ENCODE measurements around the gene BHLHE23. TPM values are rescaled to one million over a fixed set of nuclear protein-coding genes. Genes with fewer than 3 reads are reported as not detected.

Gene BHLHE23
- polyA plus RNA-seq, 4 donors, result not detected

DNA sequence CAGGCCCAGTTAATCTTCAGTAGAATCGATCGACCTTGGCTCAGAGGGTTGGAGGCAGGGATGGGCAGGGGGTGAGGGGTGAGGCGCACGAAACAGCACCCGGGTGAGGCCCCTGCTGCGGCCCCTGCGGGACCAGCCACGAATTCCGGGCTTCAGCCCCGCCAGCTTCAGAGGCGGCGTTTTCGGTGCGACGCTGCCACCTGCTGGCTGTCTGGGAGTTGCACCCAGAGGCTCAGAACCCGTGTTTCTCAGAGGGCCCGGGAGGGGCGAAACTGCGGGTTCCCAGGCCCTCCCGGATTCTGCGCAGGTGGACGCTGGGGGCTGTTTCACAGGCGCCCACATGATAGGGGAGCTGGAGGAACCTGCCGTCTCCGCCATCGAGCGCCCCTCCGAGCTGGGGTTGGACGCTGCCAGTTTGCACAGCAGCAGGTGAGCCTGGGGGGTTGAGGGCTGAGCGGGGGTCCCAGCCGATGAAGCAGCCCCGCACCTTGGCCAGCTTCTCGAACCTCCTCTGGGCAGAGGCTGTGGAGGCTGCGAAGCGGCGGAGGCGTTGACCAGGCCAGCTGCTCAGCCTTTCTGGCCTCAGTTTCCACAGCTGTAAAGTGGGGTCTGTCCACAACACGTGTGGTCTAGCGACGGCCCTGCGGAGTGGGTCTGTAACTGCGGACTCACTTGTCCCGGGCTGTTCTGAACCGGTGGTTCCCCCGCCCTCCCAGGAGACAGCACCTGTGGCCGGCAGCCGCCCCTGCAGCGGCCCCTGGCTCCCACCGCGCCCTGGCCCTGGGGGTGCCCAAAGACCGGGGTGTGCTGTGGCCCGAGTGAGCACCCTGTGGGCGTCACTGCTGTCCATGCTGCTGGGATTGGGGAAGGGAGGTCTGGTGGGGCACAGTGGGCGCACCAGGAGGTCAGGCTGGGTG, 2.5 kb upstream of the BHLHE23 start:
- H3K27ac ChIP-seq (ENCODE audit: low read depth in 1 of 3, low read length in 2 of 3), result peak overlapping the region in 1 of 3 donors; percentile 6
- WGBS, 3 donors, result 7 to 10% (median 8%) methylated on average over 51 to 54 of the region's 54 CpGs
- peak overlapping the region in 1 of 3 donors; percentile 3 for H3K4me3 ChIP-seq (ENCODE audit: low read depth in 1 of 3, low read length in 3 of 3)
- H3K36me3 ChIP-seq (ENCODE audit: control insufficient read depth in 3 of 3, insufficient read depth in 2 of 3, low read depth in 1 of 3, low read length in 3 of 3), result no peaks in the 10 kb centered on the region
- H3K9me3 ChIP-seq (ENCODE audit: control insufficient read depth in 2 of 2, insufficient read depth in 1 of 2, low read depth in 1 of 2, low read length in 1 of 2), result peaks cover 0 to 5% of the 10 kb centered on the region in 2 donors
- peaks cover 0 to 8% (median 0%) of the 10 kb centered on the region in 3 donors for H3K4me1 ChIP-seq (ENCODE audit: control insufficient read depth in 3 of 3, insufficient read depth in 2 of 3, low read depth in 1 of 3, low read length in 2 of 3)
- peak; percentile 60 to 81 for DNase-seq
- no peak for FAIRE-seq
- H3K27me3 ChIP-seq (ENCODE audit: control insufficient read depth in 3 of 3, insufficient read depth in 3 of 3, low read length in 3 of 3), result peaks cover 36 to 89% (median 45%) of the 10 kb centered on the region in 3 donors

DNA sequence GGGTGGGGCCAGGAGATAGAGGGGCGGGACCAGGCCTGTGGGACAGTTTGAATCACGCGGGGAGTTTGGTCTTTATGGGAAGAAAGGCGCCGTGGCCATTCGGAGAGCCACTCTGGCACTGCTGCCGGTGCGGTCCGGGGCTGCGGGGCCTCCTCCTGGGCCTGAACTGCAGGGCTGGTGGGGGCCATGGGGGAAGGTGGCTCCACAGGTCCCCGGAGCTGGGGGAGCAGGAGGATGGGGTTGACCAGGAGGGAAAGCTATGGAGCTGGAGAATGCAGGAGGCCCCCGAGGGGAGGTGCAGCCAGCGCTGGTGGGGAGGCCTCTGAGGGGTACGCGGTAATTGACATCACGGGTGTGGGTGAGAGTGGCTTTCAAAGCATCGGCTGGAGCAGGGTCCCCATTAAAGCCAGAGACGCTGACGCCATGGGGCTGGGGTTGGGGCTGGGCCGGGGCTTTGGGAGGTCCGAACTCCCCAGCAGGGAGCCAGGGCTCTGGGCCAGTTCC, 1.8 kb upstream of the BHLHE23 start:
- 10 to 15% (median 14%) methylated on average over 20 to 21 of the region's 21 CpGs for whole genome bisulfite sequencing, 3 donors
- H3K4me3 ChIP-seq (ENCODE audit: low read depth in 1 of 3, low read length in 3 of 3), result no peak overlapping the region
- no peaks in the 10 kb centered on the region for H3K36me3 ChIP-seq (ENCODE audit: control insufficient read depth in 3 of 3, insufficient read depth in 2 of 3, low read depth in 1 of 3, low read length in 3 of 3)
- no peak for FAIRE-seq
- H3K9me3 ChIP-seq (ENCODE audit: control insufficient read depth in 2 of 2, insufficient read depth in 1 of 2, low read depth in 1 of 2, low read length in 1 of 2), result peaks cover 0 to 8% of the 10 kb centered on the region in 2 donors
- H3K4me1 ChIP-seq (ENCODE audit: control insufficient read depth in 3 of 3, insufficient read depth in 2 of 3, low read depth in 1 of 3, low read length in 2 of 3), result peaks cover 0 to 8% (median 0%) of the 10 kb centered on the region in 3 donors
- peaks cover 39 to 89% (median 48%) of the 10 kb centered on the region in 3 donors for H3K27me3 ChIP-seq (ENCODE audit: control insufficient read depth in 3 of 3, insufficient read depth in 3 of 3, low read length in 3 of 3)
- no peak for DNase-seq
- H3K27ac ChIP-seq (ENCODE audit: low read depth in 1 of 3, low read length in 2 of 3), result no peak overlapping the region

DNA sequence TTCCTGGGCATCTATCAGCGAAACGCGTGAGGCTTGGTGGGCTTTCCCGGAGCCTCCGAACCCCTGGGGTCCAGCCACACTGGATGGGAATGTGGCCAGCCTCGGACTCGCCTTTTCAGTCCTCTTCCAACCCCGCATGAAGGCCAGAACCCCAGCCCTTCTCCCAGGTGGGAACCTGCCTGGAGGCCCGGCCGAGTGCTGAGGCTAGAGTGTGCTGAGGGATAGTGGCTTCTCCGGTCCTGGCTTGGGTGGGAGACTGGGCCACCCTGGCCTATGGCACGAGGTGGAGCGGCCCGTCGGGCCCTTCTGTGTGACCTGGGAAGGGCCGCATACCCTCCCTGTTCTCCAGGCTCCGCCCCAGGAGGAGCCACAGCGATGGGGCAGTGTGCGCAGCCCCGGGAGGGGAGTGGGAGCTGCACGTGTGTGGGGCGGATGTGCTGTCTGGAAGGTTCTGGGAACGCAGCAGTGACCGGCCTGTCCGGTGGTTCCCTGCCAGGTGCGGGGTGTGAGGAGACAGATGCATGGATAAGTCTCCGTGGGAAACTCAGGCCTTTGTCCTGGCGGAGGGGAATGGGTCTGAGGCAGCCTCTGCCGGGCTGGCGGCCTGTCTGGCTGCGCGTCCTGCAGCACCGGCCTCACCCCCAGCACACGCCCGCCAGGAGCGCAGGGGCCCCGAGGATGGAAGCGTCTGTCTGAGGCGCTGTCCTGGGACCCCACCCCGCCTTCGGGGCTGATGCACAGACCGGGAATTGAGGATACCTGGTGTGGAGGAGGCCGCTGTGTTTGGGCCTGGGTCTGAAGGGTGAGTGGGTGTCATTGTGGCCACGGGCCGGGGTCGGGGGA, 1.1 kb upstream of the BHLHE23 start:
- H3K27me3 ChIP-seq (ENCODE audit: control insufficient read depth in 3 of 3, insufficient read depth in 3 of 3, low read length in 3 of 3), result peaks cover 40 to 92% (median 51%) of the 10 kb centered on the region in 3 donors
- H3K36me3 ChIP-seq (ENCODE audit: control insufficient read depth in 3 of 3, insufficient read depth in 2 of 3, low read depth in 1 of 3, low read length in 3 of 3), result no peaks in the 10 kb centered on the region
- no peak overlapping the region for H3K27ac ChIP-seq (ENCODE audit: low read depth in 1 of 3, low read length in 2 of 3)
- peak in 1 of 2 donors; percentile 14 for DNase-seq
- peaks cover 0 to 8% (median 0%) of the 10 kb centered on the region in 3 donors for H3K4me1 ChIP-seq (ENCODE audit: control insufficient read depth in 3 of 3, insufficient read depth in 2 of 3, low read depth in 1 of 3, low read length in 2 of 3)
- FAIRE-seq, result no peak
- no peak overlapping the region for H3K4me3 ChIP-seq (ENCODE audit: low read depth in 1 of 3, low read length in 3 of 3)
- peaks cover 0 to 6% of the 10 kb centered on the region in 2 donors for H3K9me3 ChIP-seq (ENCODE audit: control insufficient read depth in 2 of 2, insufficient read depth in 1 of 2, low read depth in 1 of 2, low read length in 1 of 2)
- WGBS, 3 donors, result 12 to 18% (median 13%) methylated on average over 46 of the region's 46 CpGs

DNA sequence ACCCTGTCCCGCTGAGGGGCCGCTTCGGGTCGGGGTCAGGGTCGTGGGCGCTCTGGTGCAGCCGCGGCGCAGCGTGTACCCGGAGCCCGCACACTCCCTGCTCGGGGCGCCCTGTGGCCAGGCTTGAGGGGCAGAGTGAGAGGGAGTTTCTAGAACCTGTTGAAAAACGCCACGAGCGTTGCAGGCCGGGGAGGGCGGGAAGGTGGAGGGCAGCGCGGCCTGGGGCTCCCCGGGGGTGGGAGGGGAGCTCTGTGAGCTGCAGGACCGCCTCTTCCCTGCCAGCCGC, 539 bp upstream of the BHLHE23 start:
- 3 to 5% (median 4%) methylated on average over 22 to 24 of the region's 24 CpGs for WGBS, 3 donors
- Histone ChIP-seq H3K36me3 (ENCODE audit: control insufficient read depth in 3 of 3, insufficient read depth in 2 of 3, low read depth in 1 of 3, low read length in 3 of 3) (no peaks in the 10 kb centered on the region), H3K4me3 (ENCODE audit: low read depth in 1 of 3, low read length in 3 of 3) (no peak overlapping the region), H3K4me1 (ENCODE audit: control insufficient read depth in 3 of 3, insufficient read depth in 2 of 3, low read depth in 1 of 3, low read length in 2 of 3) (peaks cover 0 to 8% (median 0%) of the 10 kb centered on the region in 3 donors), H3K27ac (ENCODE audit: low read depth in 1 of 3, low read length in 2 of 3) (no peak overlapping the region), H3K27me3 (ENCODE audit: control insufficient read depth in 3 of 3, insufficient read depth in 3 of 3, low read length in 3 of 3) (peaks cover 40 to 92% (median 49%) of the 10 kb centered on the region in 3 donors), H3K9me3 (ENCODE audit: control insufficient read depth in 2 of 2, insufficient read depth in 1 of 2, low read depth in 1 of 2, low read length in 1 of 2) (peaks cover 0 to 3% of the 10 kb centered on the region in 2 donors)
- FAIRE-seq (no peak), DNase-seq (no peak)

DNA sequence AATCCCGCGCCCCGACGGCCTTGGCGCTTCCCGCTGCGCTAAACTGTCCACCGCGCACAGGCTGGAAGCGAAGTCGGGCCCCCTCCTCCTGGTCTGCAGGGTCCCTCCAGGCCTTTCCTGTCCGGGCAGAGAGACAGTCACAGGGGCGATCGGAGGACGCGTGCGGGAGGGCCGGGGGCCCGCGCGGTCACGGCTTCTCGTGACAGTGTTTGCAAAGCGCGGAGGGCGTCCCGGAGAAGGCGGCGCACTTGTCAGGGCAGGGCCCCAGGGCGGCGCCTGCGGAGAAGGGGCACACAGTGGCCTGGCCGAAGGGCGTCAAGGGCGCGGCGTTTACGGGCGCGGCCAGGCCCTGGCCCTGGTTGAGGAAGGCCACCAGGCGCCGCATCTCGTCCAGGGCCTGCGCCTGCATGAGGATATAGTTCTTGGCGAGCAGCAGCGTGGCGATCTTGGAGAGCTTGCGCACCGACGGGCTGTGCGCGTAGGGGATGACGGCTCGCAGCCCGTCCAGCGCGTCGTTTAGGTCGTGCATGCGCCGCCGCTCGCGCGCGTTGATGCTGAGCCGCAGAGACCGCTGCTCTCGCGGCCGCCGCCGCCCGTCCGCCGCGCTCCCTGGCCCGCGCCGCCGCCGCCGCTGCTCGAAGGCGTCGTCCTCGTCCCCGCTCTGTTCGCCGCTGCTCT, 763 bp downstream of the BHLHE23 start:
- H3K9me3 ChIP-seq (ENCODE audit: control insufficient read depth in 2 of 2, insufficient read depth in 1 of 2, low read depth in 1 of 2, low read length in 1 of 2), result peaks cover 0 to 3% of the 10 kb centered on the region in 2 donors
- FAIRE-seq (no peak), DNase-seq (peak in 1 of 2 donors; percentile 31)
- no peak overlapping the region for H3K27ac ChIP-seq (ENCODE audit: low read depth in 1 of 3, low read length in 2 of 3)
- no peaks in the 10 kb centered on the region for H3K36me3 ChIP-seq (ENCODE audit: control insufficient read depth in 3 of 3, insufficient read depth in 2 of 3, low read depth in 1 of 3, low read length in 3 of 3)
- H3K4me3 ChIP-seq (ENCODE audit: low read depth in 1 of 3, low read length in 3 of 3), result peak overlapping the region in 1 of 3 donors; percentile 5
- WGBS, 3 donors, result 4 to 6% (median 6%) methylated on average over 55 to 90 of the region's 90 CpGs
- H3K4me1 ChIP-seq (ENCODE audit: control insufficient read depth in 3 of 3, insufficient read depth in 2 of 3, low read depth in 1 of 3, low read length in 2 of 3), result peaks cover 0 to 8% (median 0%) of the 10 kb centered on the region in 3 donors
- H3K27me3 ChIP-seq (ENCODE audit: control insufficient read depth in 3 of 3, insufficient read depth in 3 of 3, low read length in 3 of 3), result peaks cover 40 to 92% (median 58%) of the 10 kb centered on the region in 3 donors

DNA sequence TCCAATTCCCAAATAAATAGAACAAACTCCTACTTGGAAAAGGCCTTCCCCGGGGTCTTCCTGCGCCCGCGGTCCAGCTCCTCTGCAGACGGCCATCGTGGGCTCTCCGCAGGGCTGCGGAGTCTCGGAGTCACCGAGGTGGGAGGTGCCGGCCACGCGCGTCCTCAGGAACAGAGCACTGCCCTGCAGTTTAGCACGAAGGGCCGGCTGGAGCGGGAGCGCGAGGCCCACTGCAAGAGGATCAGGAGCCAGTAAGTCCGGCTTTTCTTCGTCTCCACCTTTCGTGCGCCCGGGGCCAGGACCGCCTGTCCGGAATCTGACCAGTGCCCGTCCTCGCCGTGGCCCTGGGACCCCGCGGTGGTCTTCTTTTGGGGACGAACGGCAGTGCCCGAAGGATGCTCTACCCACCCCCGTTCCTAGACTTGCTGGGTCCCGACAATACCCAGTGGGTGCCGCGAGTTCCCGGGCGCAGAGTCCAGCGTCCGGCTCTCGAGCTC, 1.4 kb downstream of the BHLHE23 start:
- Histone ChIP-seq H3K27me3 (ENCODE audit: control insufficient read depth in 3 of 3, insufficient read depth in 3 of 3, low read length in 3 of 3) (peaks cover 40 to 89% (median 61%) of the 10 kb centered on the region in 3 donors), H3K4me3 (ENCODE audit: low read depth in 1 of 3, low read length in 3 of 3) (no peak overlapping the region), H3K4me1 (ENCODE audit: control insufficient read depth in 3 of 3, insufficient read depth in 2 of 3, low read depth in 1 of 3, low read length in 2 of 3) (peaks cover 0 to 8% (median 0%) of the 10 kb centered on the region in 3 donors), H3K27ac (ENCODE audit: low read depth in 1 of 3, low read length in 2 of 3) (no peak overlapping the region), H3K9me3 (ENCODE audit: control insufficient read depth in 2 of 2, insufficient read depth in 1 of 2, low read depth in 1 of 2, low read length in 1 of 2) (peaks cover 0 to 3% of the 10 kb centered on the region in 2 donors), H3K36me3 (ENCODE audit: control insufficient read depth in 3 of 3, insufficient read depth in 2 of 3, low read depth in 1 of 3, low read length in 3 of 3) (no peaks in the 10 kb centered on the region)
- FAIRE-seq (no peak), DNase-seq (no peak)
- WGBS, 3 donors, result 5 to 13% (median 12%) methylated on average over 42 to 43 of the region's 43 CpGs

DNA sequence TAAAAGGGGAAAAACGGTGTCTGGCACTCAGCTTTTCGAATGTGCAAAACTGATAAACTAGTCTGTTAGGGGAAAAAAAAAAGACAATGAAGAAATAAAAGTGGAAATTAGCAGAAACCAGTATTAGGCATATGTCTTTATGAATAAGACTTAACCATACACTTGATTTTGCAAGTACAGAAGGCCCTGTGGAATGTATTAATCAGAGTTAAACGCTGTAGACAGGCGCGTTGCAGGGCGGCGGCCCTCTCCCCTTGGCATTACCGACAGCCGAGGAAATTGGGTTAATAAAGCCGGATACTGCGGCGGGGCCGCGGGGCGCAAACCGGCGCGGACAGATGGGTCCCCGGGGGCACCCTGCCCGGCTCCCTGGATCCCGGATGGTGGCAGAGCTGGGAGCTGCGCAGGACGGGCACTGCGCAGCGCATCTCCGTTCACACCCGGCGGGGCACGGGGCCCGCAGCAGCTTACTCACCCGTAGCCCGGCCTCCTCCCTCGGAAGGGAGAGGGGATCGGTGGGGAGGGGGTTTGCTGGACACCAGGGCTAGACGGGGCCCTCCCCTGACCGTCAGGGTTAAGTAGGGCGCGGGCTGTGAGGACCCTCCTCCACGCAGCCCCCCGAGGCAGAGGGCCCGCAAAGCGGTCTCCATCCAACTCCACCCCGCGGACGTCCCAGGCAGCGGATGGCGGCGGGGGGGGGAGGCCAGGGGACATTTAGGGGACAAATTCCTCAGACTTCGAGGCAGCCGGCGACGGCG, 2.0 kb downstream of the BHLHE23 start:
- DNase-seq (no peak), FAIRE-seq (no peak)
- WGBS, 3 donors, result 5 to 11% (median 10%) methylated on average over 46 to 53 of the region's 53 CpGs
- peaks cover 40 to 87% (median 62%) of the 10 kb centered on the region in 3 donors for H3K27me3 ChIP-seq (ENCODE audit: control insufficient read depth in 3 of 3, insufficient read depth in 3 of 3, low read length in 3 of 3)
- peaks cover 0 to 8% (median 0%) of the 10 kb centered on the region in 3 donors for H3K4me1 ChIP-seq (ENCODE audit: control insufficient read depth in 3 of 3, insufficient read depth in 2 of 3, low read depth in 1 of 3, low read length in 2 of 3)
- H3K9me3 ChIP-seq (ENCODE audit: control insufficient read depth in 2 of 2, insufficient read depth in 1 of 2, low read depth in 1 of 2, low read length in 1 of 2), result peaks cover 0 to 4% of the 10 kb centered on the region in 2 donors
- H3K36me3 ChIP-seq (ENCODE audit: control insufficient read depth in 3 of 3, insufficient read depth in 2 of 3, low read depth in 1 of 3, low read length in 3 of 3), result no peaks in the 10 kb centered on the region
- no peak overlapping the region for H3K4me3 ChIP-seq (ENCODE audit: low read depth in 1 of 3, low read length in 3 of 3)
- no peak overlapping the region for H3K27ac ChIP-seq (ENCODE audit: low read depth in 1 of 3, low read length in 2 of 3)

Measured in small intestine (tissue), 7 donors.